ENCODE results near the gene SLC30A3. TPM values are rescaled to one million over a fixed set of nuclear protein-coding genes. Genes with fewer than 3 reads are reported as not detected.

Gene SLC30A3
- total and polyA plus RNA-seq, 2 of the 13 experiments (the other 11 are each of a cell fraction or from before 2014, with no cell fraction given), result 0.38 to 0.79 TPM

DNA sequence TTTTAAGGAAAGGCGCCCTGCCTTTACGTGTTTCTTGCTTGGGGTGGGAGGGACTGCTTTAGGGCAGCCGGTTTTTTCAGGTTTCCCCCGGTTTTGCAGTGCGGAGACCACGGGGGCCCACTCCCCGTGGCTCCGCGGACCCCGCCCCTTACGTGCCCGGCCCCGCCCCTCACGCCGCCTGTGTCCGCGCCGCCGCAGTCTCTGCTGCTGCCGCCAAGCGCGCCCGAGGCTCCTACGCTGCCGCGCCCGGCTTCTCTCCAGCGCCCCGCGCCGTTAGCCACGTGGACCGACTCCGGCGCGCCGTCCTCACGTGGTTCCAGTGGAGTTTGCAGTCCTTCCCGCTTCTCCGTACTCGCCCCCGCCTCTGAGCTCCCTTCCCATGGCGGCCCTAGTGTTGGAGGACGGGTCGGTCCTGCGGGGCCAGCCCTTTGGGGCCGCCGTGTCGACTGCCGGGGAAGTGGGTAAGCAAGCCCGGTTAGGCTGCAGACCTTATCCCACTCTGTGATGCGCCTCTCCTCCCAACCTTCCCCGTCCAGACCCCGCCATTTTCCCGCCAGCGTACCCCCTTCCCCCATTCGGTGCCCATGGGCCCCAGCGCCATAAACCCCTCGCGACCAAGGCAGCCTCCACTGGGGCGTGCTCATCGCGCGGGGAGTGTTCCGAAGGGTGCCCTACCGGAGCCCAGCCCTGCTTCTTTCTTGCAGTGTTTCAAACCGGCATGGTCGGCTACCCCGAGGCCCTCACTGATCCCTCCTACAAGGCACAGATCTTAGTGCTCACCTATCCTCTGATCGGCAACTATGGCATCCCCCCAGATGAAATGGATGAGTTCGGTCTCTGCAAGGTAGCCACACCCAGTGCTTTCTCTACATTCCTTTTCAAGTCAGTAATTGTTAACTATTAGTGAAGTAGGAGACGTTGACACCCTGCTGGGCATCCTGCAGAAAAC lies 45.4 kb downstream of the SLC30A3 start, which contains the start of gene CAD (continued):
- TF ChIP-seq, protein P1, sequence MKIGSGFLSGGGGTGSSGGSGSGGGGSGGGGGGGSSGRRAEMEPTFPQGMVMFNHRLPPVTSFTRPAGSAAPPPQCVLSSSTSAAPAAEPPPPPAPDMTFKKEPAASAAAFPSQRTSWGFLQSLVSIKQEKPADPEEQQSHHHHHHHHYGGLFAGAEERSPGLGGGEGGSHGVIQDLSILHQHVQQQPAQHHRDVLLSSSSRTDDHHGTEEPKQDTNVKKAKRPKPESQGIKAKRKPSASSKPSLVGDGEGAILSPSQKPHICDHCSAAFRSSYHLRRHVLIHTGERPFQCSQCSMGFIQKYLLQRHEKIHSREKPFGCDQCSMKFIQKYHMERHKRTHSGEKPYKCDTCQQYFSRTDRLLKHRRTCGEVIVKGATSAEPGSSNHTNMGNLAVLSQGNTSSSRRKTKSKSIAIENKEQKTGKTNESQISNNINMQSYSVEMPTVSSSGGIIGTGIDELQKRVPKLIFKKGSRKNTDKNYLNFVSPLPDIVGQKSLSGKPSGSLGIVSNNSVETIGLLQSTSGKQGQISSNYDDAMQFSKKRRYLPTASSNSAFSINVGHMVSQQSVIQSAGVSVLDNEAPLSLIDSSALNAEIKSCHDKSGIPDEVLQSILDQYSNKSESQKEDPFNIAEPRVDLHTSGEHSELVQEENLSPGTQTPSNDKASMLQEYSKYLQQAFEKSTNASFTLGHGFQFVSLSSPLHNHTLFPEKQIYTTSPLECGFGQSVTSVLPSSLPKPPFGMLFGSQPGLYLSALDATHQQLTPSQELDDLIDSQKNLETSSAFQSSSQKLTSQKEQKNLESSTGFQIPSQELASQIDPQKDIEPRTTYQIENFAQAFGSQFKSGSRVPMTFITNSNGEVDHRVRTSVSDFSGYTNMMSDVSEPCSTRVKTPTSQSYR (CRISPR knock-in tag; IDR thresholded peaks at IDR 0.05; ENCODE audit: borderline replicate concordance), result peak; percentile 28; the same call in 1 of the 2 replicates
- TF ChIP-seq, protein P2, sequence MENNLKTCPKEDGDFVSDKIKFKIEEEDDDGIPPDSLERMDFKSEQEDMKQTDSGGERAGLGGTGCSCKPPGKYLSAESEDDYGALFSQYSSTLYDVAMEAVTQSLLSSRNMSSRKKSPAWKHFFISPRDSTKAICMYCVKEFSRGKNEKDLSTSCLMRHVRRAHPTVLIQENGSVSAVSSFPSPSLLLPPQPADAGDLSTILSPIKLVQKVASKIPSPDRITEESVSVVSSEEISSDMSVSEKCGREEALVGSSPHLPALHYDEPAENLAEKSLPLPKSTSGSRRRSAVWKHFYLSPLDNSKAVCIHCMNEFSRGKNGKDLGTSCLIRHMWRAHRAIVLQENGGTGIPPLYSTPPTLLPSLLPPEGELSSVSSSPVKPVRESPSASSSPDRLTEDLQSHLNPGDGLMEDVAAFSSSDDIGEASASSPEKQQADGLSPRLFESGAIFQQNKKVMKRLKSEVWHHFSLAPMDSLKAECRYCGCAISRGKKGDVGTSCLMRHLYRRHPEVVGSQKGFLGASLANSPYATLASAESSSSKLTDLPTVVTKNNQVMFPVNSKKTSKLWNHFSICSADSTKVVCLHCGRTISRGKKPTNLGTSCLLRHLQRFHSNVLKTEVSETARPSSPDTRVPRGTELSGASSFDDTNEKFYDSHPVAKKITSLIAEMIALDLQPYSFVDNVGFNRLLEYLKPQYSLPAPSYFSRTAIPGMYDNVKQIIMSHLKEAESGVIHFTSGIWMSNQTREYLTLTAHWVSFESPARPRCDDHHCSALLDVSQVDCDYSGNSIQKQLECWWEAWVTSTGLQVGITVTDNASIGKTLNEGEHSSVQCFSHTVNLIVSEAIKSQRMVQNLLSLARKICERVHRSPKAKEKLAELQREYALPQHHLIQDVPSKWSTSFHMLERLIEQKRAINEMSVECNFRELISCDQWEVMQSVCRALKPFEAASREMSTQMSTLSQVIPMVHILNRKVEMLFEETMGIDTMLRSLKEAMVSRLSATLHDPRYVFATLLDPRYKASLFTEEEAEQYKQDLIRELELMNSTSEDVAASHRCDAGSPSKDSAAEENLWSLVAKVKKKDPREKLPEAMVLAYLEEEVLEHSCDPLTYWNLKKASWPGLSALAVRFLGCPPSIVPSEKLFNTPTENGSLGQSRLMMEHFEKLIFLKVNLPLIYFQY (CRISPR knock-in tag; IDR thresholded peaks at IDR 0.05; ENCODE audit: borderline replicate concordance), result 0 out of 2 replicates have a peak, but pooled peaks have one; percentile 29
- TF ChIP-seq SALL2 (CRISPR knock-in tag; IDR thresholded peaks at IDR 0.05) (0 out of 2 replicates have a peak, but pooled peaks have one; percentile 47), ZUFSP (CRISPR knock-in tag; IDR thresholded peaks at IDR 0.05; ENCODE audit: borderline replicate concordance) (no peak), HOXA5 (CRISPR knock-in tag; IDR thresholded peaks at IDR 0.05) (0 out of 2 replicates have a peak, but pooled peaks have one; percentile 31), YEATS2 (CRISPR knock-in tag; IDR thresholded peaks at IDR 0.05; ENCODE audit: borderline replicate concordance) (peak; percentile 42; the same call in 1 of the 2 replicates), ZNF569 (CRISPR knock-in tag; IDR thresholded peaks at IDR 0.05; ENCODE audit: borderline replicate concordance) (no peak), MIER3 (CRISPR knock-in tag; IDR thresholded peaks at IDR 0.05; ENCODE audit: borderline replicate concordance) (no peak; the same call in 1 of the 2 replicates), PRPF4 (IDR thresholded peaks at IDR 0.05; ENCODE audit: low read depth, low read length, poor library complexity, severe bottlenecking) (no peak), NFKBIZ (CRISPR knock-in tag; IDR thresholded peaks at IDR 0.05) (no peak), RAD51 (IDR thresholded peaks at IDR 0.05; ENCODE audit: borderline replicate concordance) (peak; percentile 5; the same call in 1 of the 2 replicates), ZBTB38 (CRISPR knock-in tag; IDR thresholded peaks at IDR 0.05) (peak; percentile 86), KDM5B (CRISPR knock-in tag; IDR thresholded peaks at IDR 0.05; ENCODE audit: borderline replicate concordance) (peak; percentile 91; the same call in 1 of the 2 replicates), ATF5 (CRISPR knock-in tag; IDR thresholded peaks at IDR 0.05; ENCODE audit: low read depth) (no peak)
- TF ChIP-seq, protein P3, sequence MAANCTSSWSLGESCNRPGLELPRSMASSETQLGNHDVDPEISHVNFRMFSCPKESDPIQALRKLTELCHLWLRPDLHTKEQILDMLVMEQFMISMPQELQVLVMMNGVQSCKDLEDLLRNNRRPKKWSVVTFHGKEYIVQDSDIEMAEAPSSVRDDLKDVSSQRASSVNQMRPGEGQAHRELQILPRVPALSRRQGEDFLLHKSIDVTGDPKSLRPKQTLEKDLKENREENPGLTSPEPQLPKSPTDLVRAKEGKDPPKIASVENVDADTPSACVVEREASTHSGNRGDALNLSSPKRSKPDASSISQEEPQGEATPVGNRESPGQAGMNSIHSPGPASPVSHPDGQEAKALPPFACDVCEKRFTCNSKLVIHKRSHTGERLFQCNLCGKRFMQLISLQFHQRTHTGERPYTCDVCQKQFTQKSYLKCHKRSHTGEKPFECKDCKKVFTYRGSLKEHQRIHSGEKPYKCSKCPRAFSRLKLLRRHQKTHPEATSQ (CRISPR knock-in tag; IDR thresholded peaks at IDR 0.05; ENCODE audit: borderline replicate concordance), result no peak
